Bone marrow (tissue), 2 donors: ENCODE measurements around the gene ETNPPL.

ENCODE experiments used
- DNase-seq, 2 donors: peaks; one replicate each; lab custom pipeline; 2025; lab: John Stamatoyannopoulos, UW

ETNPPL gene

GRCh38 chr4:108695062-108695461 is 67.8 kb downstream of the ETNPPL start:
- no peak for DNase-seq

- DNase-seq = no peak
Measured at GRCh38 chr4:108694423-108694822, 68.4 kb downstream of the ETNPPL start.

- no peak for DNase-seq
Measured at GRCh38 chr4:108693819-108694218, 69.0 kb downstream of the ETNPPL start.

GRCh38 chr4:108693211-108693610 is 69.6 kb downstream of the ETNPPL start:
- DNase-seq = no peak
